ENCODE data around the gene HNRNPM. TPM values are rescaled to one million over a fixed set of nuclear protein-coding genes. Genes with fewer than 3 reads are reported as not detected.

Gene HNRNPM
- total and polyA plus RNA-seq, 2 experiments from 2014 or later = 69.3 to 159 TPM

GRCh38 chr19:8398311-8398771, 46.4 kb upstream of the HNRNPM start:
- 91% methylated on average over 9 of the region's 9 CpGs for WGBS (ENCODE audit: low lambda C conversion rate, missing lambda C conversion rate)
- Histone ChIP-seq H3K79me2 (peaks cover 61% of the 10 kb centered on the region), H3K9me3 (ENCODE audit: low read depth) (no peaks in the 10 kb centered on the region), H3K36me3 (replicated peaks; ENCODE audit: insufficient read depth, low read depth) (no peaks in the 10 kb centered on the region), H2AFZ (no peak overlapping the region), H3K4me2 (no peak overlapping the region), H3K27me3 (no peaks in the 10 kb centered on the region), H3K27ac (no peak overlapping the region), H3K4me3 (no peak overlapping the region), H4K20me1 (ENCODE audit: insufficient read depth, poor library complexity, severe bottlenecking) (peaks cover 65% of the 10 kb centered on the region), H3K4me1 (ENCODE audit: insufficient read depth) (no peaks in the 10 kb centered on the region), H3K9me2 (replicated peaks; ENCODE audit: insufficient read depth) (no peaks in the 10 kb centered on the region)
- TF ChIP-seq CTCF (IDR thresholded peaks at IDR 0.05; ENCODE audit: poor library complexity) (no peak), EZH2phosphoT487 (IDR thresholded peaks at IDR 0.05; ENCODE audit: low read depth, severe bottlenecking, unreplicated experiment) (no peak), EZH2 (IDR thresholded peaks at IDR 0.05; ENCODE audit: borderline replicate concordance) (no peak)
- DNase-seq (ENCODE audit: low spot score) = no peak

- DNase-seq (ENCODE audit: low spot score) = no peak
- TF ChIP-seq EZH2 (IDR thresholded peaks at IDR 0.05; ENCODE audit: borderline replicate concordance) = no peak
- no peak for TF ChIP-seq EZH2phosphoT487 (IDR thresholded peaks at IDR 0.05; ENCODE audit: low read depth, severe bottlenecking, unreplicated experiment)
- no peak for TF ChIP-seq CTCF (IDR thresholded peaks at IDR 0.05; ENCODE audit: poor library complexity)
- Histone ChIP-seq H3K79me2 (peaks cover 47% of the 10 kb centered on the region), H3K4me3 (no peak overlapping the region), H3K36me3 (replicated peaks; ENCODE audit: insufficient read depth, low read depth) (no peaks in the 10 kb centered on the region), H3K4me2 (no peak overlapping the region), H4K20me1 (ENCODE audit: insufficient read depth, poor library complexity, severe bottlenecking) (peaks cover 51% of the 10 kb centered on the region), H3K9me3 (ENCODE audit: low read depth) (no peaks in the 10 kb centered on the region), H2AFZ (no peak overlapping the region), H3K27me3 (no peaks in the 10 kb centered on the region), H3K9me2 (replicated peaks; ENCODE audit: insufficient read depth) (no peaks in the 10 kb centered on the region), H3K4me1 (ENCODE audit: insufficient read depth) (no peaks in the 10 kb centered on the region), H3K27ac (no peak overlapping the region)
- 97% methylated on average over 33 of the region's 34 CpGs for WGBS (ENCODE audit: low lambda C conversion rate, missing lambda C conversion rate)
These were observed 45.0 kb upstream of the HNRNPM start for GRCh38 chr19:8399681-8400188.

GRCh38 chr19:8401981-8402411, 42.8 kb upstream of the HNRNPM start:
- Histone ChIP-seq H3K4me2 (no peak overlapping the region), H4K20me1 (ENCODE audit: insufficient read depth, poor library complexity, severe bottlenecking) (peaks cover 30% of the 10 kb centered on the region), H3K27me3 (no peaks in the 10 kb centered on the region), H2AFZ (no peak overlapping the region), H3K27ac (no peak overlapping the region), H3K36me3 (replicated peaks; ENCODE audit: insufficient read depth, low read depth) (no peaks in the 10 kb centered on the region), H3K79me2 (peaks cover 25% of the 10 kb centered on the region), H3K9me3 (ENCODE audit: low read depth) (no peaks in the 10 kb centered on the region), H3K4me3 (no peak overlapping the region), H3K4me1 (ENCODE audit: insufficient read depth) (no peaks in the 10 kb centered on the region), H3K9me2 (replicated peaks; ENCODE audit: insufficient read depth) (no peaks in the 10 kb centered on the region)
- over 99% methylated on average over 21 of the region's 21 CpGs for WGBS (ENCODE audit: low lambda C conversion rate, missing lambda C conversion rate)
- no peak for TF ChIP-seq EZH2phosphoT487 (IDR thresholded peaks at IDR 0.05; ENCODE audit: low read depth, severe bottlenecking, unreplicated experiment)
- no peak for DNase-seq (ENCODE audit: low spot score)

- Histone ChIP-seq H3K79me2 (peaks cover 12% of the 10 kb centered on the region), H3K27me3 (no peaks in the 10 kb centered on the region), H2AFZ (no peak overlapping the region), H3K9me2 (replicated peaks; ENCODE audit: insufficient read depth) (no peaks in the 10 kb centered on the region), H3K27ac (no peak overlapping the region), H3K4me1 (ENCODE audit: insufficient read depth) (no peaks in the 10 kb centered on the region), H3K4me3 (no peak overlapping the region), H3K9me3 (ENCODE audit: low read depth) (no peaks in the 10 kb centered on the region), H3K36me3 (replicated peaks; ENCODE audit: insufficient read depth, low read depth) (no peaks in the 10 kb centered on the region), H3K4me2 (no peak overlapping the region), H4K20me1 (ENCODE audit: insufficient read depth, poor library complexity, severe bottlenecking) (peaks cover 17% of the 10 kb centered on the region)
- 98% methylated on average over 31 of the region's 44 CpGs for WGBS (ENCODE audit: low lambda C conversion rate, missing lambda C conversion rate)
- no peak for TF ChIP-seq EZH2 (IDR thresholded peaks at IDR 0.05; ENCODE audit: borderline replicate concordance)
- TF ChIP-seq EZH2phosphoT487 (IDR thresholded peaks at IDR 0.05; ENCODE audit: low read depth, severe bottlenecking, unreplicated experiment) = no peak
- no peak for TF ChIP-seq CTCF (IDR thresholded peaks at IDR 0.05; ENCODE audit: poor library complexity)
- DNase-seq (ENCODE audit: low spot score) = no peak
These were observed 41.5 kb upstream of the HNRNPM start for GRCh38 chr19:8403098-8403819.

All from hepatocyte (in vitro differentiated cells).